ENCODE results near the gene PCDHGB7. TPM values are rescaled to one million over a fixed set of nuclear protein-coding genes. Genes with fewer than 3 reads are reported as not detected.

The PCDHGB7 gene
- total and polyA plus RNA-seq, 2 donors (not counting 1 experiment from before 2014, with no cell fraction given): 0.12 to 2.2 TPM

GRCh38 chr5:141392429-141393198 lies 24.9 kb upstream of the PCDHGB7 start, which contains the start of gene PCDHGA8:
TSS of gene PCDHGA8 (plus strand) at chr5:141392633. CDS start at chr5:141392814, 181 bp downstream.
- Mint-ChIP-seq H3K4me1 (no peaks in the 10 kb centered on the region), H3K27ac (no peak within 1 kb of the TSS), H3K4me3 (no peak within 1 kb of the TSS), H3K9me3 (ENCODE audit: insufficient read depth) (peaks cover 12% of the 10 kb centered on the region), H3K27me3 (peaks cover 60% of the 10 kb centered on the region)
- intact Hi-C loops (cut with micrococcal nuclease): no loop called here
- no peaks in the 10 kb centered on the region for H3K36me3 ChIP-seq (replicated peaks in 1 of 2; ENCODE audit: control extremely low read depth in 1 of 2, control insufficient read depth in 1 of 2, extremely low read depth in 1 of 2, insufficient read depth in 2 of 2, low read length in 1 of 2)
- CTCF ChIA-PET: interaction anchor here (3.1 kb wide), 1 partner anchor 171 kb away, joined by 13 read pairs; no protein-coding TSS in a partner anchor
- H3K9me3 ChIP-seq (ENCODE audit: control extremely low read depth in 1 of 3, control insufficient read depth in 2 of 3, insufficient read depth in 1 of 3, low read length in 2 of 3): peaks cover 1 to 51% (median 26%) of the 10 kb centered on the region in 3 donors
- H3K27ac ChIP-seq (ENCODE audit: low read length in 2 of 2): no peak within 1 kb of the TSS
- TF ChIP-seq EZH2 (IDR thresholded peaks at IDR 0.05; ENCODE audit: borderline replicate concordance, insufficient read depth, low read depth, low read length, poor library complexity, severe bottlenecking) (no peak), CTCF (IDR thresholded peaks at IDR 0.05) (no peak)
- no peak within 1 kb of the TSS for H3K9ac ChIP-seq (ENCODE audit: low read length)
- no peak within 1 kb of the TSS for H3K4me3 ChIP-seq (ENCODE audit: control extremely low read depth in 1 of 5, extremely low read depth in 1 of 5, insufficient read depth in 1 of 5, low read depth in 2 of 5, low read length in 4 of 5)
- H3K27me3 ChIP-seq (replicated peaks in 1 of 4; ENCODE audit: control extremely low read depth in 1 of 4, control insufficient read depth in 3 of 4, insufficient read depth in 4 of 4, low read length in 3 of 4): peaks cover 0 to 61% (median 38%) of the 10 kb centered on the region in 4 experiments
- DNase-seq (no peak), ATAC-seq (ENCODE audit: low read depth) (no peak)
- POLR2A ChIA-PET: no interaction called here
- H4K20me1 ChIP-seq (ENCODE audit: control insufficient read depth, insufficient read depth, low read length, poor library complexity, severe bottlenecking): no peaks in the 10 kb centered on the region
- no peak within 1 kb of the TSS for H3K4me2 ChIP-seq (replicated peaks; ENCODE audit: low read depth, low read length, poor library complexity, severe bottlenecking)
- H3K79me2 ChIP-seq (ENCODE audit: control insufficient read depth, insufficient read depth, low read length): no peaks in the 10 kb centered on the region
- H2AFZ ChIP-seq (ENCODE audit: insufficient read depth, low read depth, low read length, poor library complexity, severe bottlenecking): no peak within 1 kb of the TSS
- WGBS (ENCODE audit: insufficient coverage): 44% methylated on average over 26 of the region's 38 CpGs
- no peaks in the 10 kb centered on the region for H3K4me1 ChIP-seq (ENCODE audit: control insufficient read depth in 2 of 2, insufficient read depth in 2 of 2, low read length in 2 of 2)

GRCh38 chr5:141393267-141393666 lies 24.2 kb upstream of the PCDHGB7 start:
- CTCF ChIA-PET: interaction anchor here (3.1 kb wide), 1 partner anchor 171 kb away, joined by 13 read pairs; no protein-coding TSS in a partner anchor
- ATAC-seq (ENCODE audit: low read depth): no peak

More at GRCh38 chr5:141393267-141393666, 24.2 kb upstream of the PCDHGB7 start:
- Histone ChIP-seq H3K36me3 (replicated peaks in 1 of 2; ENCODE audit: control extremely low read depth in 1 of 2, control insufficient read depth in 1 of 2, extremely low read depth in 1 of 2, insufficient read depth in 2 of 2, low read length in 1 of 2) (no peaks in the 10 kb centered on the region), H3K27me3 (replicated peaks in 1 of 4; ENCODE audit: control extremely low read depth in 1 of 4, control insufficient read depth in 3 of 4, insufficient read depth in 4 of 4, low read length in 3 of 4) (peaks cover 0 to 60% (median 38%) of the 10 kb centered on the region in 4 experiments), H3K9ac (ENCODE audit: low read length) (no peak overlapping the region), H4K20me1 (ENCODE audit: control insufficient read depth, insufficient read depth, low read length, poor library complexity, severe bottlenecking) (no peaks in the 10 kb centered on the region), H3K4me3 (ENCODE audit: control extremely low read depth in 1 of 5, extremely low read depth in 1 of 5, insufficient read depth in 1 of 5, low read depth in 2 of 5, low read length in 4 of 5) (no peak overlapping the region), H2AFZ (ENCODE audit: insufficient read depth, low read depth, low read length, poor library complexity, severe bottlenecking) (no peak overlapping the region), H3K4me1 (ENCODE audit: control insufficient read depth in 2 of 2, insufficient read depth in 2 of 2, low read length in 2 of 2) (no peaks in the 10 kb centered on the region), H3K79me2 (ENCODE audit: control insufficient read depth, insufficient read depth, low read length) (no peaks in the 10 kb centered on the region), H3K4me2 (replicated peaks; ENCODE audit: low read depth, low read length, poor library complexity, severe bottlenecking) (no peak overlapping the region), H3K27ac (ENCODE audit: low read length in 2 of 2) (no peak overlapping the region), H3K9me3 (ENCODE audit: control extremely low read depth in 1 of 3, control insufficient read depth in 2 of 3, insufficient read depth in 1 of 3, low read length in 2 of 3) (peaks cover under 1 to 54% (median 26%) of the 10 kb centered on the region in 3 donors)
- Mint-ChIP-seq H3K27me3 (peaks cover 58% of the 10 kb centered on the region), H3K4me1 (no peaks in the 10 kb centered on the region), H3K27ac (no peak overlapping the region), H3K9me3 (ENCODE audit: insufficient read depth) (peaks cover 12% of the 10 kb centered on the region), H3K4me3 (no peak overlapping the region)
- intact Hi-C loops (cut with micrococcal nuclease): no loop called here
- WGBS (ENCODE audit: insufficient coverage): 41% methylated on average over 13 of the region's 21 CpGs
- DNase-seq: no peak
- TF ChIP-seq CTCF (IDR thresholded peaks at IDR 0.05): no peak
- TF ChIP-seq EZH2 (IDR thresholded peaks at IDR 0.05; ENCODE audit: borderline replicate concordance, insufficient read depth, low read depth, low read length, poor library complexity, severe bottlenecking): no peak
- POLR2A ChIA-PET: interaction anchor here (0.7 kb wide), 1 partner anchor 45 kb away, joined by 3 read pairs; no protein-coding TSS in a partner anchor

Data from B cell (primary cell).